Measurements from ENCODE around the gene PTPRK.

DNA sequence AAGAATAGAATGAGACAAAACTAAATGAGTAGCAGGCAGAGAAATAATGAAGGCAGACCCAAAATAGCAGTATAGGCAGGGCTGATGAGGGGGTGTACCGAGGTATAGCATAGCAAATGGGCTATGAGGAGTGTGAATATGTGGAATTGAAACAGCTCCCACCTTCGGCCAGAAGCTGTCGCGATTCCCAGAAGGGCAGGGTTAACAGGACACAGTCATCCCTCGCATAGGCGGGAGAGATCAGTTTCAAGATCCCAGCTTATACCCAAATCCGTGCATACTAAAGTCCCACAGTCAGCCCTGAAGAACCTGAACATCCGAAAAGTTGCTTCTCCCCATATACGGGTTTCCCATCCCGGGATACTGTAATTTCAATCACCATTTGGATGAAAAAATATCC lies 82.7 kb downstream of the PTPRK start:
- TF ChIP-seq EZH2phosphoT487 (IDR thresholded peaks at IDR 0.05; ENCODE audit: unreplicated experiment): no peak
- TF ChIP-seq, protein P1, sequence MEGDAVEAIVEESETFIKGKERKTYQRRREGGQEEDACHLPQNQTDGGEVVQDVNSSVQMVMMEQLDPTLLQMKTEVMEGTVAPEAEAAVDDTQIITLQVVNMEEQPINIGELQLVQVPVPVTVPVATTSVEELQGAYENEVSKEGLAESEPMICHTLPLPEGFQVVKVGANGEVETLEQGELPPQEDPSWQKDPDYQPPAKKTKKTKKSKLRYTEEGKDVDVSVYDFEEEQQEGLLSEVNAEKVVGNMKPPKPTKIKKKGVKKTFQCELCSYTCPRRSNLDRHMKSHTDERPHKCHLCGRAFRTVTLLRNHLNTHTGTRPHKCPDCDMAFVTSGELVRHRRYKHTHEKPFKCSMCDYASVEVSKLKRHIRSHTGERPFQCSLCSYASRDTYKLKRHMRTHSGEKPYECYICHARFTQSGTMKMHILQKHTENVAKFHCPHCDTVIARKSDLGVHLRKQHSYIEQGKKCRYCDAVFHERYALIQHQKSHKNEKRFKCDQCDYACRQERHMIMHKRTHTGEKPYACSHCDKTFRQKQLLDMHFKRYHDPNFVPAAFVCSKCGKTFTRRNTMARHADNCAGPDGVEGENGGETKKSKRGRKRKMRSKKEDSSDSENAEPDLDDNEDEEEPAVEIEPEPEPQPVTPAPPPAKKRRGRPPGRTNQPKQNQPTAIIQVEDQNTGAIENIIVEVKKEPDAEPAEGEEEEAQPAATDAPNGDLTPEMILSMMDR (conservative IDR thresholded peaks at IDR 0.05; ENCODE audit: low read depth in 2 of 2): no peak
- no peak for TF ChIP-seq EZH2 (IDR thresholded peaks at IDR 0.05; ENCODE audit: low read depth, unreplicated experiment)
- no peak for TF ChIP-seq POLR2AphosphoS5 (IDR thresholded peaks at IDR 0.05; ENCODE audit: low read depth)
- TF ChIP-seq CREB1 (CRISPR knock-in tag; IDR thresholded peaks at IDR 0.05; ENCODE audit: low read depth): no peak
- TF ChIP-seq, protein P2, sequence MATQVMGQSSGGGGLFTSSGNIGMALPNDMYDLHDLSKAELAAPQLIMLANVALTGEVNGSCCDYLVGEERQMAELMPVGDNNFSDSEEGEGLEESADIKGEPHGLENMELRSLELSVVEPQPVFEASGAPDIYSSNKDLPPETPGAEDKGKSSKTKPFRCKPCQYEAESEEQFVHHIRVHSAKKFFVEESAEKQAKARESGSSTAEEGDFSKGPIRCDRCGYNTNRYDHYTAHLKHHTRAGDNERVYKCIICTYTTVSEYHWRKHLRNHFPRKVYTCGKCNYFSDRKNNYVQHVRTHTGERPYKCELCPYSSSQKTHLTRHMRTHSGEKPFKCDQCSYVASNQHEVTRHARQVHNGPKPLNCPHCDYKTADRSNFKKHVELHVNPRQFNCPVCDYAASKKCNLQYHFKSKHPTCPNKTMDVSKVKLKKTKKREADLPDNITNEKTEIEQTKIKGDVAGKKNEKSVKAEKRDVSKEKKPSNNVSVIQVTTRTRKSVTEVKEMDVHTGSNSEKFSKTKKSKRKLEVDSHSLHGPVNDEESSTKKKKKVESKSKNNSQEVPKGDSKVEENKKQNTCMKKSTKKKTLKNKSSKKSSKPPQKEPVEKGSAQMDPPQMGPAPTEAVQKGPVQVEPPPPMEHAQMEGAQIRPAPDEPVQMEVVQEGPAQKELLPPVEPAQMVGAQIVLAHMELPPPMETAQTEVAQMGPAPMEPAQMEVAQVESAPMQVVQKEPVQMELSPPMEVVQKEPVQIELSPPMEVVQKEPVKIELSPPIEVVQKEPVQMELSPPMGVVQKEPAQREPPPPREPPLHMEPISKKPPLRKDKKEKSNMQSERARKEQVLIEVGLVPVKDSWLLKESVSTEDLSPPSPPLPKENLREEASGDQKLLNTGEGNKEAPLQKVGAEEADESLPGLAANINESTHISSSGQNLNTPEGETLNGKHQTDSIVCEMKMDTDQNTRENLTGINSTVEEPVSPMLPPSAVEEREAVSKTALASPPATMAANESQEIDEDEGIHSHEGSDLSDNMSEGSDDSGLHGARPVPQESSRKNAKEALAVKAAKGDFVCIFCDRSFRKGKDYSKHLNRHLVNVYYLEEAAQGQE (IDR thresholded peaks at IDR 0.05; ENCODE audit: unreplicated experiment): no peak
- TF ChIP-seq JUNB (IDR thresholded peaks at IDR 0.05; ENCODE audit: unreplicated experiment): no peak
- TF ChIP-seq, protein P3, sequence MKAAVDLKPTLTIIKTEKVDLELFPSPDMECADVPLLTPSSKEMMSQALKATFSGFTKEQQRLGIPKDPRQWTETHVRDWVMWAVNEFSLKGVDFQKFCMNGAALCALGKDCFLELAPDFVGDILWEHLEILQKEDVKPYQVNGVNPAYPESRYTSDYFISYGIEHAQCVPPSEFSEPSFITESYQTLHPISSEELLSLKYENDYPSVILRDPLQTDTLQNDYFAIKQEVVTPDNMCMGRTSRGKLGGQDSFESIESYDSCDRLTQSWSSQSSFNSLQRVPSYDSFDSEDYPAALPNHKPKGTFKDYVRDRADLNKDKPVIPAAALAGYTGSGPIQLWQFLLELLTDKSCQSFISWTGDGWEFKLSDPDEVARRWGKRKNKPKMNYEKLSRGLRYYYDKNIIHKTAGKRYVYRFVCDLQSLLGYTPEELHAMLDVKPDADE (IDR thresholded peaks at IDR 0.05): no peak
- TF ChIP-seq ZNF331 (CRISPR knock-in tag; IDR thresholded peaks at IDR 0.05; ENCODE audit: low read depth): no peak
